Measurements from ENCODE around the gene BRPF3. TPM values are rescaled to one million over a fixed set of nuclear protein-coding genes. Genes with fewer than 3 reads are reported as not detected.
A peak's percentile ranks its signal among the peaks of the same experiment; 100 is the strongest.

BRPF3 gene
- total and polyA plus RNA-seq, 5 experiments from 2014 or later = 3.5 to 38.6 (median 8.4) TPM

GRCh38 chr6:36178544-36178943 is 18.0 kb upstream of the BRPF3 start:
- no peaks in the 10 kb centered on the region for H3K4me1 Mint-ChIP-seq
- no peak for ATAC-seq
- no peak overlapping the region for H3K4me3 Mint-ChIP-seq
- H3K27ac Mint-ChIP-seq = no peak overlapping the region
- H3K9me3 Mint-ChIP-seq = peaks cover 4 to 41% (median 26%) of the 10 kb centered on the region in 9 donors
- H3K36me3 Mint-ChIP-seq = peaks cover 21 to 56% (median 37%) of the 10 kb centered on the region in 3 donors
- no peaks in the 10 kb centered on the region for H3K27me3 Mint-ChIP-seq
- no peak for DNase-seq
- POLR2A ChIA-PET = interaction anchor here (0.6 kb wide), 2 partner anchors 10 to 365 kb away, joined by 3 to 4 read pairs; no protein-coding TSS in a partner anchor

DNA sequence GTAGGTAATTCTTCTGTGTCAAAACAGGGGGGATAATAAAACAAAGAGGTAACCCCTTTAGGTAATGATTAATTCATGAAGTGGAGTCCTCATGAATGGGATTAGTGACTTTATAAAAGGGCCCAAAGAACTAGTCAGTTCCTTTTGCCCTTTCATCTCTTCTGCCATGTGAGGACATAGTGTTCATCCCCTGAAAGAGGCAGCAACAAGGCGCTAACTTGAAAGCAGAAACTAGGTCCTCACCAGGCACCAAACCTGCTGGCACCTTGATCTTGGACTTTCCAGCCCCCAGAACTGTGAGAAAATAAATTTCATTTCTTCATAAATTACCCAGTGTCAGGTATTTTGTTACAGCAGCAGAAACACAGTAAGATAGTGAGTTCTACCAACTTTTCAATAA is 16.4 kb upstream of the BRPF3 start:
- Mint-ChIP-seq H3K4me3 (no peak overlapping the region), H3K9me3 (peaks cover 4 to 41% (median 26%) of the 10 kb centered on the region in 9 donors), H3K27ac (no peak overlapping the region), H3K27me3 (no peaks in the 10 kb centered on the region), H3K4me1 (no peaks in the 10 kb centered on the region), H3K36me3 (peaks cover 21 to 54% (median 37%) of the 10 kb centered on the region in 3 donors)
- DNase-seq (no peak), ATAC-seq (no peak)
- POLR2A ChIA-PET = no interaction called here

DNA sequence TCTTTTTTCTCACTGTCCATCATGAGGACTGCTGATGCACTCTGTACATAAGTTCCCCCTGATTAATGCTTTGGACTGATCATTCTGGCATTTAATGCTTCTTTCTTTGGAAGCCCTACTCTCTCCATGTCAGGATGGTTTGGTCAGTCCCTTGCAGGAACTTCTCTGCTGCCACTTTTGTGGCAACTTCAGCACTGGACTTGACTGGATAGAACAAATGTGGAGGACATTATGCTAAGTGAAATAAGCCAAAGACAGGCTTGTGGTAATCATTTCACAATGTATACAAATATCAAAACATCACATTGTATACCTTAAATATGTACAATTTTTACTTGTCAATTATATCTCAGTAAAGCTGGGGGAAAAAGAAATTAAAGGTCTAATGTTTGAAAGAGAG is 12.2 kb upstream of the BRPF3 start:
- H3K9me3 Mint-ChIP-seq = peaks cover 0 to 23% (median 12%) of the 10 kb centered on the region in 9 donors
- peak overlapping the region in 1 of 10 donors; percentile 16 for H3K27ac Mint-ChIP-seq
- no peak for DNase-seq
- peaks cover under 1 to 23% (median 16%) of the 10 kb centered on the region in 3 donors for H3K36me3 Mint-ChIP-seq
- no peaks in the 10 kb centered on the region for H3K27me3 Mint-ChIP-seq
- H3K4me3 Mint-ChIP-seq = no peak overlapping the region
- H3K4me1 Mint-ChIP-seq = no peaks in the 10 kb centered on the region
- ATAC-seq = no peak
- POLR2A ChIA-PET = interaction anchor here (0.7 kb wide), 1 partner anchor 156 kb away, joined by 3 read pairs; no protein-coding TSS in a partner anchor

DNA sequence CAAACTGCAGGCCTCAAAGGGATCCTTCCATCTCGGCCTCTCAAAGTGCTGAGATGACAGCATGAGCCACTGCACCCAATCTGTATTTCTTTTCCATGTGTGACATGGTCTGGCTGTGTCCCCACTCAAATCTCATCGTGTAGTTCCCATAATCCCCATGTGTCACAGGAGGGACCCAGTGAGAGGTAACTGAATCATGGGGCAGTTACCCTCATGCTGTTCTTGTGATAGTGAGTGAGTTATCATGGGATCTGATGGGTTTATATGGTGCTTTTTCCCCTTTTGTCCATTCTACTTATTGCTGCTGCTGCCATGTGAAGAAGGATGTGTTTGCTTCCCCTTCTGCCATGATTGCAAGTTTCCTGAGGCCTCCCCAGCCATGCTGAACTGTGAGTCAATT is 10.3 kb upstream of the BRPF3 start:
- H3K27ac Mint-ChIP-seq = no peak overlapping the region
- no peak for DNase-seq
- peaks cover 0 to 14% (median 12%) of the 10 kb centered on the region in 3 donors for H3K36me3 Mint-ChIP-seq
- H3K27me3 Mint-ChIP-seq = no peaks in the 10 kb centered on the region
- H3K4me1 Mint-ChIP-seq = no peaks in the 10 kb centered on the region
- POLR2A ChIA-PET = no interaction called here
- ATAC-seq = no peak
- no peak overlapping the region for H3K4me3 Mint-ChIP-seq
- peaks cover 0 to 14% (median 5%) of the 10 kb centered on the region in 9 donors for H3K9me3 Mint-ChIP-seq

DNA sequence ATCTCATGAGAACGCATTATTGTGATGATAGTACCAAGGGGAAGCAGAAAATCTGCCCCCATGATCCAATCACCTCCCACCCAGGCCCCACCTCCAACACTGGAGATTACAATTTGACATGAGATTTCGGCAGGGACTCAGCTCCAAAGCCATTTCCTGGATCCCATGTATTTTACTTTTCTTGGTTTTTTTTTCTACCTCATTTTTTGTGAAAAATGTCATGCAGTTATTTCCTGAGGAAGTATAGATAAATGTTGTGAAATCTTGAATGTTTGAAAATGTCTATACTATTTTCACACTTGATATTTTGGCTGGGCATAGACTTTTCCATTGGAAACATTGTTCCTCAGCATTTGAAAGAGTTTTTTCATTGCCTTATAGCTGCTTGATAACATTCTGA is 9.1 kb upstream of the BRPF3 start:
- peaks cover 0 to 11% (median 10%) of the 10 kb centered on the region in 3 donors for H3K36me3 Mint-ChIP-seq
- no peak for DNase-seq
- H3K4me1 Mint-ChIP-seq = peaks cover 0 to 2% (median 0%) of the 10 kb centered on the region in 4 donors
- H3K27ac Mint-ChIP-seq = peak overlapping the region in 1 of 10 donors; percentile 38
- POLR2A ChIA-PET = no interaction called here
- peaks cover 0 to 10% (median 4%) of the 10 kb centered on the region in 9 donors for H3K9me3 Mint-ChIP-seq
- no peak overlapping the region for H3K4me3 Mint-ChIP-seq
- no peak for ATAC-seq
- no peaks in the 10 kb centered on the region for H3K27me3 Mint-ChIP-seq

GRCh38 chr6:36195471-36196112 is 952 bp upstream of the BRPF3 start:
- Mint-ChIP-seq H3K4me3 (peak overlapping the region; percentile 76 to 91 (median 85)), H3K4me1 (peaks cover 18 to 43% (median 38%) of the 10 kb centered on the region in 4 donors), H3K9me3 (no peaks in the 10 kb centered on the region), H3K27me3 (no peaks in the 10 kb centered on the region), H3K27ac (peak overlapping the region; percentile 80 to 96 (median 94)), H3K36me3 (peaks cover 0 to 4% (median 2%) of the 10 kb centered on the region in 3 donors)
- peak; percentile 16 to 34 for ATAC-seq
- peak in 2 of 10 donors; percentile 26 to 38 for DNase-seq
- POLR2A ChIA-PET = interaction anchor here (0.6 to 1.6 kb wide), 5 partner anchors 64 to 167 kb away, joined by 3 to 10 read pairs (median 3); no protein-coding TSS in a partner anchor

GRCh38 chr6:36196880-36197548 is 470 bp downstream of the BRPF3 start:
- peak; percentile 86 to 88 for ATAC-seq
- POLR2A ChIA-PET = interaction anchor here (1.0 to 2.7 kb wide), 12 partner anchors 10 to 387 kb away, joined by 3 to 21 read pairs (median 4); partner anchors contain the start of genes MAPK13 and MAPK14
- Mint-ChIP-seq H3K27ac (peak overlapping the region; percentile 89 to 97 (median 94)), H3K27me3 (no peaks in the 10 kb centered on the region), H3K36me3 (peaks cover 0 to 7% (median 3%) of the 10 kb centered on the region in 3 donors), H3K9me3 (no peaks in the 10 kb centered on the region), H3K4me3 (peak overlapping the region; percentile 87 to 96 (median 91)), H3K4me1 (peaks cover 23 to 57% (median 52%) of the 10 kb centered on the region in 4 donors)
- peak; percentile 98 to 100 (median 99) for DNase-seq

- no peaks in the 10 kb centered on the region for H3K27me3 Mint-ChIP-seq
- H3K27ac Mint-ChIP-seq = peak overlapping the region; percentile 40 to 97 (median 93)
- H3K36me3 Mint-ChIP-seq = peaks cover 0 to 7% (median 3%) of the 10 kb centered on the region in 3 donors
- H3K9me3 Mint-ChIP-seq = no peaks in the 10 kb centered on the region
- POLR2A ChIA-PET = interaction anchor here (1.0 to 2.7 kb wide), 11 partner anchors 9 to 386 kb away, joined by 3 to 21 read pairs (median 4); partner anchors contain the start of genes MAPK13 and MAPK14
- DNase-seq (peak in 2 of 10 donors; percentile 8), ATAC-seq (no peak)
- peaks cover 29 to 65% (median 60%) of the 10 kb centered on the region in 4 donors for H3K4me1 Mint-ChIP-seq
- H3K4me3 Mint-ChIP-seq = peak overlapping the region; percentile 87 to 96 (median 91)
Measured at GRCh38 chr6:36197739-36198221, 1.2 kb downstream of the BRPF3 start.

DNA sequence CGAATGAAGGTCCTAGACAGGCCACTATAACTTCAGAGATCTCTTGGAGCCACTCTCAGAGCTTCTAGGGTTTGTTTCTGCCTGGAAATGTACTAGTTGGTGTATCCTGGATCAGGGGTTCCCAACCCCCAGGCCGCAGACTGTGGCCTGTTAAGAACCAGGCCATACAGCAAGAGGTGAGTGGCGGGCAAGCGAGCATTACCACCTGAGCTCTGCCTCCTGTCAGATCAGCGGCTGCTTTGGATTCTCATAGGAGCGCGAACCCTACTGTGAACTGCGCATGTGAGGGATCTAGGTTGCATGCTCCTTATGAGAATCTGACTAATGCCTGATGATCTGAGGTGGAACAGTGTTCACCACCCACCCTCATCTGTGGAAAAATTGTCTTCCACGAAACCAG is 2.4 kb downstream of the BRPF3 start:
- ATAC-seq (no peak), DNase-seq (no peak)
- Mint-ChIP-seq H3K36me3 (peaks cover 0 to 7% (median 3%) of the 10 kb centered on the region in 3 donors), H3K4me3 (peak overlapping the region in 5 of 10 donors; percentile 4 to 42 (median 22)), H3K27me3 (no peaks in the 10 kb centered on the region), H3K27ac (peak overlapping the region in 1 of 10 donors; percentile 56), H3K9me3 (no peaks in the 10 kb centered on the region), H3K4me1 (peaks cover 35 to 77% (median 72%) of the 10 kb centered on the region in 4 donors)
- POLR2A ChIA-PET = interaction anchor here (1.7 to 2.7 kb wide), 3 partner anchors 68 to 171 kb away, joined by 3 to 21 read pairs (median 15); partner anchors contain the start of genes MAPK13 and MAPK14

DNA sequence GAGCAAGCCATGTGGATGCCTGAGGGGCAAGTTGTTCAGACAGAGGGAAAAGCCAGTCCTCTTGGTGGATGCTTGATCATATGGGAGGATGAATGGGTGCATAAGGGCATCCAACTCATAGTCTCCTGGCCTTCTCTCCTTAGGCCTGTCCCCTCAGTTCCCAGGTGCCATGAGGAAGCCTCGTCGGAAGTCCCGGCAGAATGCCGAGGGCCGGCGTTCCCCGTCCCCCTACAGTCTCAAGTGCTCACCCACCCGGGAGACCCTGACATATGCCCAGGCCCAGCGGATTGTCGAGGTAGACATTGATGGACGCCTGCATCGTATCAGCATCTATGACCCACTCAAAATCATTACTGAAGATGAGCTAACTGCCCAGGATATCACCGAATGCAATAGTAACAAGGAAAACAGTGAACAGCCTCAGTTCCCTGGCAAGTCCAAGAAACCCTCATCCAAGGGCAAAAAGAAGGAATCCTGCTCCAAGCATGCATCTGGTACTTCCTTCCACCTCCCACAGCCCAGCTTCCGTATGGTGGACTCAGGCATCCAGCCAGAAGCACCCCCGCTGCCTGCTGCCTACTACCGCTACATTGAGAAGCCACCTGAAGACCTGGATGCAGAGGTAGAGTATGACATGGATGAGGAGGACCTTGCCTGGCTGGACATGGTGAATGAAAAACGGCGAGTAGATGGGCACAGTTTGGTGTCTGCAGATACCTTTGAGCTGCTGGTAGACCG is 3.8 kb downstream of the BRPF3 start:
- H3K36me3 Mint-ChIP-seq = peaks cover 2 to 10% (median 4%) of the 10 kb centered on the region in 3 donors
- H3K9me3 Mint-ChIP-seq = no peaks in the 10 kb centered on the region
- peak overlapping the region in 2 of 10 donors; percentile 24 to 52 for H3K27ac Mint-ChIP-seq
- POLR2A ChIA-PET = no interaction called here
- peaks cover 36 to 87% (median 81%) of the 10 kb centered on the region in 4 donors for H3K4me1 Mint-ChIP-seq
- ATAC-seq = no peak
- no peak for DNase-seq
- H3K4me3 Mint-ChIP-seq = peak overlapping the region in 1 of 10 donors; percentile 16
- H3K27me3 Mint-ChIP-seq = no peaks in the 10 kb centered on the region

GRCh38 chr6:36200998-36201596 is 4.6 kb downstream of the BRPF3 start:
- no peaks in the 10 kb centered on the region for H3K9me3 Mint-ChIP-seq
- DNase-seq (no peak), ATAC-seq (no peak)
- POLR2A ChIA-PET = no interaction called here
- H3K4me3 Mint-ChIP-seq = peak overlapping the region in 9 of 10 donors; percentile 51 to 85 (median 71)
- H3K36me3 Mint-ChIP-seq = peaks cover 10 to 18% (median 10%) of the 10 kb centered on the region in 3 donors
- H3K27me3 Mint-ChIP-seq = no peaks in the 10 kb centered on the region
- peaks cover 43 to 87% (median 84%) of the 10 kb centered on the region in 4 donors for H3K4me1 Mint-ChIP-seq
- peak overlapping the region in 9 of 10 donors; percentile 9 to 83 (median 62) for H3K27ac Mint-ChIP-seq
